Keratinocyte (primary cell): ENCODE data around the gene ZIC3. TPM values are rescaled to one million over a fixed set of nuclear protein-coding genes. Genes with fewer than 3 reads are reported as not detected.

Source experiments
- DNase-seq: peaks from one replicate; pipeline ENCODE4 v3.0.0-alpha.2; 2011; ENCODE audit warnings: low read depth, missing footprints, low spot score
- FAIRE-seq: peaks from 2 replicates; lab custom pipeline; 2011; peaks lifted over from hg19 to GRCh38; lab: Jason Lieb, UNC
- H2AFZ ChIP-seq: 2 replicates; pipeline ENCODE4 v1.6.0; 2012; ENCODE audit warnings: low read length, control low read depth, inconsistent platforms; ENCODE audit not compliant: control insufficient read depth
- H3K27ac ChIP-seq: 2 replicates; pipeline ENCODE4 v1.5.1; 2011; ENCODE audit warnings: low read length; ENCODE audit not compliant: control insufficient read depth, insufficient read depth
- H3K27me3 ChIP-seq: 3 replicates; pipeline ENCODE4 v1.6.0; 2011; ENCODE audit warnings: low read length; ENCODE audit not compliant: control insufficient read depth, insufficient read depth; ENCODE audit errors: extremely low read depth
- H3K36me3 ChIP-seq, 2 experiments: 2 replicates in 1 of 2; 3 replicates in 1 of 2; pipeline ENCODE4 v1.5.1; 2011; ENCODE audit warnings: low read length in 2 of 2, mild to moderate bottlenecking in 1 of 2; ENCODE audit not compliant: control insufficient read depth in 2 of 2, insufficient read depth in 2 of 2; ENCODE audit errors: extremely low read depth in 1 of 2
- H3K4me1 ChIP-seq: 3 replicates; pipeline ENCODE4 v1.5.1; 2011; ENCODE audit warnings: low read length; ENCODE audit not compliant: control insufficient read depth, insufficient read depth; ENCODE audit errors: extremely low read depth
- H3K4me2 ChIP-seq: 3 replicates; pipeline ENCODE4 v1.6.0; 2011; ENCODE audit warnings: low read depth, low read length; ENCODE audit not compliant: control insufficient read depth, insufficient read depth; ENCODE audit errors: extremely low read depth
- H3K4me3 ChIP-seq, 3 experiments: fragments of 200-600 bp in 1 of 3; sonication (generic) in 1 of 3; 2 replicates in 2 of 3; 3 replicates in 1 of 3; pipeline ENCODE4 v1.5.1; 2011 to 2016; ENCODE audit warnings: low read length in 3 of 3, mild to moderate bottlenecking in 3 of 3, control low read depth in 2 of 3, inconsistent platforms in 1 of 3, low read depth in 1 of 3, mixed read lengths in 1 of 3, mixed run types in 1 of 3, moderate library complexity in 1 of 3; ENCODE audit not compliant: control insufficient read depth in 2 of 3, insufficient read depth in 2 of 3; ENCODE audit errors: extremely low read depth in 1 of 3
- H3K79me2 ChIP-seq: 2 replicates; pipeline ENCODE4 v1.6.0; 2012; ENCODE audit warnings: low read length; ENCODE audit not compliant: control insufficient read depth, insufficient read depth
- H3K9ac ChIP-seq: 3 replicates; pipeline ENCODE4 v1.6.0; 2011; ENCODE audit warnings: low read length; ENCODE audit not compliant: control insufficient read depth, insufficient read depth; ENCODE audit errors: extremely low read depth
- H3K9me1 ChIP-seq: 3 replicates; pipeline ENCODE4 v1.6.0; 2011; ENCODE audit warnings: low read length; ENCODE audit not compliant: control insufficient read depth, insufficient read depth; ENCODE audit errors: extremely low read depth
- H3K9me3 ChIP-seq: 2 replicates; pipeline ENCODE4 v1.5.1; 2012; ENCODE audit warnings: low read depth, low read length; ENCODE audit not compliant: control insufficient read depth
- H4K20me1 ChIP-seq: 3 replicates; pipeline ENCODE4 v1.6.0; 2011; ENCODE audit warnings: low read length; ENCODE audit not compliant: control insufficient read depth, insufficient read depth; ENCODE audit errors: extremely low read depth
- CTCF ChIP-seq, 3 experiments: IDR thresholded peaks in 1 of 3; conservative IDR thresholded peaks in 1 of 3; optimal IDR thresholded peaks in 1 of 3; 2 replicates in 2 of 3; 3 replicates in 1 of 3; pipeline versions ENCODE3 to v1.5.1; 2011; ENCODE audit warnings: low read length in 3 of 3, mild to moderate bottlenecking in 3 of 3, moderate library complexity in 2 of 3, control low read depth in 1 of 3, inconsistent platforms in 1 of 3; ENCODE audit not compliant: insufficient read depth in 2 of 3; ENCODE audit errors: extremely low read depth in 1 of 3
- EZH2 ChIP-seq: IDR thresholded peaks from one replicate; pipeline ENCODE4 v1.6.1; 2012; ENCODE audit warnings: inconsistent platforms, mild to moderate bottlenecking, low read length, moderate library complexity
- dilution Hi-C: fragments of 300-500 bp; cut with MboI; formaldehyde crosslinking; loops from one replicate; pipeline ENCODE4 v1.7.0; 2020; ENCODE audit warnings: low sequenced_read_pairs; ENCODE audit not compliant: extremely low pct_ligation_motif_present
- polyA plus RNA-seq, 5 experiments: library from polyadenylated mRNA; depleted of rRNA in 3 of 5; stranded (reverse) in 3 of 5; stranded (forward) in 1 of 5; unstranded in 1 of 5; fragments of >200 nt; gene quantifications; 1 replicate in 1 of 5; 2 replicates in 3 of 5; 3 replicates in 1 of 5; pipeline versions ENCODE4 v1.2.1 to v1.2.3, GENCODE V29; 2011 to 2012; ENCODE audit warnings: missing spikeins in 2 of 5, low read depth in 1 of 5, low replicate concordance in 1 of 5

The ZIC3 gene
- polyA plus RNA-seq, 1 donor (not counting 4 experiments of a cell fraction or from before 2014, with no cell fraction given) = not detected

DNA sequence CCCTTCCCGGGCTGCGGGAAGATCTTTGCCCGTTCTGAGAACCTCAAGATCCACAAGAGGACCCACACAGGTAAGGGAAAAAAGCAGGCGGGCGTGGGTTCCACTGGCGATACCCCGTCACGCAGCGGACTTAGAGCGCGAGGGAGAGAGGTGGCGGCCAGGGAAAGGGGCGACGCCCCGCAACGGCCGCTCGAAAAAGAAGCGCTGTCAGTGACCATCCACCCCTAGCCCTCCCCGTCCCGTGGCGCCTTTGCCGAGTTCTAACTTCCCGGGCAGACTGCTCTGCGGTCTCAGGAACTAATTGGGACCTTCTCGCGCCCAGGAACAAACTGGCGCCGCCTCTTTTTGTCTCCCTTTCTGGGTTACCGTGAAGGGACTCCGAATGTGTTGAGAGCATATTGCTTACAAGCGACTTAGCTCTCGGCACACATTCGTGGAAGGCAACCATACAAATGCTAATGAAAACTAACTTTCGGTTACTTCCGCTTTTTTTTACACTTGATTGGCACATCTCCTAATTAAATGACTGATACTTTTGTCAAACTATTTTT lies 1.8 kb downstream of the ZIC3 start:
- peaks cover 57% of the 10 kb centered on the region for H3K27me3 ChIP-seq
- no peaks in the 10 kb centered on the region for H3K4me1 ChIP-seq
- H3K79me2 ChIP-seq = no peaks in the 10 kb centered on the region
- dilution Hi-C loops = no loop called here
- H3K4me3 ChIP-seq = no peak overlapping the region
- H4K20me1 ChIP-seq = no peaks in the 10 kb centered on the region
- DNase-seq = no peak
- H3K9me1 ChIP-seq = no peaks in the 10 kb centered on the region
- no peak for FAIRE-seq
- no peak overlapping the region for H3K9ac ChIP-seq
- H3K27ac ChIP-seq = no peak overlapping the region
- no peak overlapping the region for H3K4me2 ChIP-seq
- peaks cover 4% of the 10 kb centered on the region for H3K9me3 ChIP-seq
- TF ChIP-seq CTCF (optimal IDR thresholded peaks at IDR 0.05 in 1 of 3, IDR thresholded peaks at IDR 0.05 in 1 of 3, conservative IDR thresholded peaks at IDR 0.05 in 1 of 3; ENCODE audit: extremely low read depth in 1 of 3, insufficient read depth in 2 of 3, low read length in 3 of 3) = no peak
- TF ChIP-seq EZH2 = peak; percentile 56
- no peak overlapping the region for H2AFZ ChIP-seq
- H3K36me3 ChIP-seq = no peaks in the 10 kb centered on the region

GRCh38 chrX:137568741-137569469 lies 3.0 kb downstream of the ZIC3 start:
- Histone ChIP-seq H3K9me3 (peaks cover 4% of the 10 kb centered on the region), H3K79me2 (no peaks in the 10 kb centered on the region), H3K4me2 (no peak overlapping the region), H3K27me3 (peaks cover 63% of the 10 kb centered on the region), H3K4me3 (no peak overlapping the region), H3K4me1 (no peaks in the 10 kb centered on the region), H3K9ac (no peak overlapping the region), H3K27ac (no peak overlapping the region), H4K20me1 (no peaks in the 10 kb centered on the region), H2AFZ (no peak overlapping the region), H3K9me1 (no peaks in the 10 kb centered on the region), H3K36me3 (no peaks in the 10 kb centered on the region)
- DNase-seq (no peak), FAIRE-seq (no peak)
- TF ChIP-seq EZH2 (peak; percentile 60), CTCF (optimal IDR thresholded peaks at IDR 0.05 in 1 of 3, IDR thresholded peaks at IDR 0.05 in 1 of 3, conservative IDR thresholded peaks at IDR 0.05 in 1 of 3; ENCODE audit: extremely low read depth in 1 of 3, insufficient read depth in 2 of 3, low read length in 3 of 3) (no peak)
- dilution Hi-C loops = no loop called here
